Stimulated activated CD8-positive, alpha-beta memory T cell treated with anti-CD3 and anti-CD28 coated beads, Interleukin-4, amount 100 ng/mL, for 48 hours (primary cell): ENCODE results near the gene ZSCAN5B.
A peak's percentile ranks its signal among the peaks of the same experiment; 100 is the strongest.
"Not testable (repeated sequence)": the region's sequence is repeated elsewhere in the genome, so short reads cannot be mapped to it uniquely, and the experiment has no call there.

Experiments
- DNase-seq: peaks from one replicate; pipeline ENCODE4 v3.0.0-alpha.2; 2020

ZSCAN5B gene

GRCh38 chr19:56175861-56176307 is 21.7 kb downstream of the ZSCAN5B start, which contains the start of gene GALP:
TSS of gene GALP (plus strand) at chr19:56176008. CDS start at chr19:56177109, 1,101 bp downstream.
- DNase-seq: not testable (repeated sequence)

DNA sequence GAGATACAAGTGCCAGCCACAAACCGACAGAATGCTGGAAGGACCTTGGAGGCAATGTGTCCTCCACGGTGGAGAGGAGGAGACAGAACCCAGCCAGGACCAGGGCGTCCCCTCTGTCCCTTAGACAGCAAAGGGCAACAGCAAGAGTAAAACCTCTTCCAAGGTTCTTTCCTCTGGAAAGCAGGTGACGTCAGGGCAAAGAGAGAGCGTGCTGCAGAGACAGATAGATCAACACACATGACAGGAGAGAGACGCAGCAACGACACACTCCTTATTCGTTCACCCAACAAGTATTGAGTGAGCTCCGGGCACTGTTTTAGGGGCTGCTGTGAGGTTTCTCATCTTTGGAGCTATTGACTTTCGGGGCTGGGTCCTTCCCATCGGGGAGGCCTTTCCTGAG is 23.0 kb downstream of the ZSCAN5B start:
- DNase-seq: no peak

DNA sequence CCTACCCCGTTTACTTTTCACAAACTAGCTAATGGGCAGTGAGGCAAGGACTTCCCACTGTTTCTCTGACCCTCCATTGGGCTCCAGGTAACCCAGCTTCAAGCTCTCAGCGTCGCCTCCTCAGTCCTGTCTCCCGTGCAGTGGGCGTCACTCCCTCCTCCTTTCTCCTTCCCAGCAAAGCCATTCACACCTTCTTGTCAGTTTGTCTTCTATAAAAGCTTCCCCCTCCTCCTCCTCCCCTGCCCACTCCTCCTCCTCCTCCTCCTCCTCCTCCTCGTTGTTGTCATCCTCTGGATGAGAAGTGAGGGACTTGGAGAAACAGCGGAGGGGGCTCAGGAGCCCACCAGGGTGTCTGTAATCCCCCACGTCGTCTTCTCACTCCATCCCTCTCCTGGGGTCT is 23.5 kb downstream of the ZSCAN5B start:
- DNase-seq: no peak

GRCh38 chr19:56170261-56170660 is 27.3 kb downstream of the ZSCAN5B start:
- no peak for DNase-seq

GRCh38 chr19:56167064-56167578 is 30.5 kb downstream of the ZSCAN5B start:
- DNase-seq: no peak

DNA sequence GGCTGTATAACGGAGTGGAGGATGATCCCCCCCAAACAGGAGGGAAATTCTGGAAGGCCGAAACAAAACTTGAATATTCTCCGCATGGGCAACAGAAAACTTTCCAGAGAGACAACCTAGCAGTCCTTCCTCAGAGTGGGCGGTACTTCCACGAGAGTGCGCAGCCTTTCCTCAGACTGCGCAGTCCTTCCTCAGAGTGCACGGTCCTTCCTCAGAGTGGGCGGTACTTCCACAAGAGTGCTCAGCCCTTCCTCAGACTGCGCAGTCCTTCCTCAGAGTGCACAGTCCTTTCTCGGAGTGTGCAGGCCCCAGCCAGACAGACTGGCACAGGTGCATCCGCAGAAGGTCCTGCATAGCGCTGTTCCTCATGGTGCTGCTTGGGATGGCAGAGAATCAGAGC is 34.5 kb downstream of the ZSCAN5B start:
- no peak for DNase-seq

DNA sequence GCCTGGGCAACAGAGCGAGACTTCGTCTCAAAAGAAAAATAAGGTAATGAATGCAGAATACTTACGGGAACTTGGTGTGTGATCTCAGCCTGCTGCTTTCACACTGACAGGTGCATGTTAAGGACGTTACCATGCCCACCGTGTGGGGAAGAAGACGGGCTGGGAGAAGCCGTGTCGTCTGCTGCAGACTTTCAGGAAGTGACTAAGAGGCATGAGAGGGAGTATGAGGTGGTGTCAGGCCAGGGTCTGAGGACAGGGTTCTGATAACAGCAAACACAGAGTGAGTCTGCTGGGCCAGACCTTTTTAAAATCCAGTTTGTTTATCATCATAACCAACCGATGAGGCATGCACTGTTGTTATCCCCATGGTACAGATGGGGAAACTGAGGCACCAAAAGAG is 35.3 kb downstream of the ZSCAN5B start:
- DNase-seq: peak; percentile 50

- DNase-seq: no peak
Observed at GRCh38 chr19:56161534-56161933, 36.0 kb downstream of the ZSCAN5B start.

DNA sequence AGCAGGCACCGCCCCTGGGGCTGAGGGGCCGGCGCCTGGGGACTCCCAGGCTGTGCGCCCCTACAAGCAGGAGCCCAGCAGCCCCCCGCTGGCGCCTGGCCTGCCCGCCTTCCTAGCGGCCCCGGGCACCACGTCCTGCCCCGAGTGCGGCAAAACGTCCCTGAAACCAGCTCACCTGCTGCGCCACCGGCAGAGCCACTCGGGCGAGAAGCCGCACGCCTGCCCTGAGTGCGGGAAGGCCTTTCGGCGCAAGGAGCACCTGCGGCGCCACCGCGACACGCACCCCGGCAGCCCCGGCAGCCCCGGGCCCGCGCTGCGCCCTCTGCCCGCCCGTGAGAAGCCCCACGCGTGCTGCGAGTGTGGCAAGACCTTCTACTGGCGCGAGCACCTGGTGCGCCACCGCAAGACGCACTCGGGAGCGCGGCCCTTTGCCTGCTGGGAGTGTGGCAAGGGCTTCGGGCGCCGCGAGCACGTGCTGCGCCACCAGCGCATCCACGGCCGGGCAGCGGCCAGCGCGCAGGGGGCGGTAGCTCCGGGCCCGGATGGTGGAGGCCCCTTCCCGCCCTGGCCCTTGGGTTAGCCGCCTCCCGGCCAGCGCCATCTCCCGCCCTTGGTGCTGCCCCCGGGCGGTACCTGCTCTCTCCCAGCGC is 37.8 kb downstream of the ZSCAN5B start:
- no peak for DNase-seq

DNA sequence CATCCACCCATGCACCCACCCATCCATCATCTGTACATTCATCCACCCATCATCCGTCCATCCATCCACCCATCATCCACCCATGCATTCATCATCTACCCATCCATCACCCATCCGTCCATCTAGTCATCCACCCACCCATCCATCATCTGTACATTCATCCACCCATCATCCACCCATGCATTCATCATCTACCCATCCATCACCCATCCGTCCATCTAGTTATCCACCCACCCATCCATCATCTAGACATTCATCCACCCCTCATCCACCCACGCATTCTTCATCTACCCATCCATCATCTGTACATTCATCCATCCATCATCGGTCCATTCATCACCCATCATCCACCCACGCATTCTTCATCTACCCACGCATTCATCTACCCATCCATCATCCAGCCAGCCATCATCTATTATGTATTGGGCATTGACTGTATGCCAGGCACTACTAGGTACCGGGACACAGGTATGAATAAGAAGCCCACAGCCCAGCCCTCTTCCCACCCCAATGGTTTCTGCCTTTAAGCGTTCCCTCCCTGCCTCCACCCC is 38.5 kb downstream of the ZSCAN5B start:
- DNase-seq: no peak

DNA sequence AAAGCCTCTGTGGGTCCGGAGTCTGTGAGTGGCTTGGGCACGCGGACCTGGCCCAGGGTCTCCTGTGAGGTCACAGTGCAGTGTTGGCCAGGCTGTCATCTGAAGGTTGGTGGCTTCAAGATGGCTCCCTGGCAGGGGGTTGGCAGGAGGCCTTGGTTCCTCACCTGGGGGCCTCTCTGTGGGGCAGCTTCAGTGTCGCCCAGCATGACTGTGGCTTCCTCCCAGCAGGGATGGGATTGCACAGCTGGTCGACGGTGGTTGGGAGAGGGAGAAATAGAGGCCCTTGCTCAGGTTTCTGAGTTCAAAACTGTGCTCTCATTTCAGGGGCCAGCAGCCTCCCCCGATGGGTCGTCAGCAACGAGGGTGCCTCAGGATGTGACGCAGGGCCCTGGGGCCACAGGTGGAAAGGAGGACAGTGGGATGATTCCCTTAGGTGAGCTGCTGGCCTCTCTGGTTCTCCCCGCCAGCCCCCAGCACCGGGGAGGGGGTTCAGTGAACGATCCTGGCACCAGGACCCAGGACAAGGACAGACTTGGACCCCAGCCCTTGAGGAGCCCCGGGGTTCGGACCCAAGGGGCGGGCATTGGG is 39.3 kb downstream of the ZSCAN5B start:
- DNase-seq: no peak

GRCh38 chr19:56156768-56157167 is 40.8 kb downstream of the ZSCAN5B start:
- no peak for DNase-seq

- no peak for DNase-seq
Observed at GRCh38 chr19:56155124-56155687, 42.4 kb downstream of the ZSCAN5B start.

DNA sequence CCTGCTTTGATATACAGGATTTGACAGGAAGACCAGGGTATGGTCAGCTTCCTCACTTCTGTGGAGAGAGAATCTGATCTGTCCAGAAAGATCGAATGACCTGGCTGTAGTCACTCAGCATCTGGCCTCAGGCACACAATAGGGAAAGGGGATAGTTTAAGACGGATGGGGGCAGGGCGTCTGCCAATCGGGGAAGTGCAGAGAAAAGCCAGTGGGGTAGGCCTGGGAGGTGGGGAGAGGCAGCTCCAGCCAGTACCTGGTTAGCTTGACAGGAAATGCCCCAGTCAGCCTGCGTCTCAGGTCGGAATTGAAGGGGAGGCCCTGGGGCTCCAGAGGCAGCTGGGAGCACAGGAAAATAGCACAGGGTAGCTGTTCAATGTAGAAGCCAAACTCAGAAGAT is 44.1 kb downstream of the ZSCAN5B start:
- no peak for DNase-seq

- no peak for DNase-seq
Observed at GRCh38 chr19:56152644-56153043, 44.9 kb downstream of the ZSCAN5B start.

DNA sequence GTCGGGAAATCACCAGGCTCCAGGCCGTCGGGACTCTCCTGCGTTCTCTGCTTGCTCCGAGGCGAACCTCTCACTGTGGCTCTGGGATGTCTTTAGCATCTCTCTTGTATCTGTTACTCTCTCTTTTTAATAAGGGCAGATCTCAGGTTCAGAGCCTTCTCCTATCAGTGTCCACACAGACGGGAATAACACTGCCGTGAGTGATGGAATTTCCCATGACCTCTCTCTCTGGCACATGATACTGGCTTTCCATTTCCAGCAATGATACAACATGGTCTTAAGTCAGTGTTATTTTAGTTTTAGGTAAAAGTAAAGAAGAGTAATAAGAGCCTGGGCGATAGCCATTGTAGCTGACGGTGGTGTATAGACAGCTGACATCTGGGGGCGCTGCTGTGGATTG is 47.2 kb downstream of the ZSCAN5B start:
- DNase-seq: no peak

- no peak for DNase-seq
Observed at GRCh38 chr19:56149656-56150038, 47.9 kb downstream of the ZSCAN5B start.

GRCh38 chr19:56148955-56149655 is 48.5 kb downstream of the ZSCAN5B start:
- DNase-seq: not testable (repeated sequence)

GRCh38 chr19:56148096-56148495 is 49.5 kb downstream of the ZSCAN5B start:
- no peak for DNase-seq

DNA sequence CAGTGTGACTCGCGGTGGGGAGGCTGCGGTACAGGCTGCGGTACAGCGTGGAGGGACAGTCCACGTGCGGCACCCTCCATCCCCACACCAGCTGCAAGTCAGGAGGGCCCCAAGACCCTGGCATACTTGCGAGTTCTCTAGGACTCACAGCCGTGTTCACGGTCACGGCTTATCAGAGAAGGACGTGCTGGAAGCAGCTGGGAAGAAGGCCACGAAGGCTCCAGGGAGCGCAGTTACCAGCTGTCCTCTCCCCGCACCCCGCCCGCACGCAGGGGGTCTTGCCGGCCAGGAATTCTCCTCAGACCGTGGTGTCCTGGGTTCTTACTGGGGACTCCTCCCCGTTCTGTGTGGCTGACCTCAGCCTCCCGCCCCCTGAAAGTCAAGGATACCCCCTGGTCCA is 50.3 kb downstream of the ZSCAN5B start:
- no peak for DNase-seq

DNA sequence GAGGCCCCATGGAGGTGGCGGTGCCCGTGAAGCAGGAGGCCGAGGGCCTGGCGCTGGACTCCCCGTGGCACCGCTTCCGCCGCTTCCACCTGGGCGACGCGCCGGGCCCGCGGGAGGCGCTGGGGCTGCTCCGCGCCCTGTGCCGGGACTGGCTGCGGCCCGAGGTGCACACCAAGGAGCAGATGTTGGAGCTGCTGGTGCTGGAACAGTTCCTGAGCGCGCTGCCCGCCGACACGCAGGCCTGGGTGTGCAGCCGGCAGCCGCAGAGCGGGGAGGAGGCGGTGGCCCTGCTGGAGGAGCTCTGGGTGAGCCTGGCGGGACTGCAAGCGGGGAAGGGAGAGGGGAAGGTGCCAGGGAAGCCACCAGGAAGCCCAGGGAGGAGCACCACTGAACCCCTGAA is 50.7 kb downstream of the ZSCAN5B start:
- DNase-seq: no peak

DNA sequence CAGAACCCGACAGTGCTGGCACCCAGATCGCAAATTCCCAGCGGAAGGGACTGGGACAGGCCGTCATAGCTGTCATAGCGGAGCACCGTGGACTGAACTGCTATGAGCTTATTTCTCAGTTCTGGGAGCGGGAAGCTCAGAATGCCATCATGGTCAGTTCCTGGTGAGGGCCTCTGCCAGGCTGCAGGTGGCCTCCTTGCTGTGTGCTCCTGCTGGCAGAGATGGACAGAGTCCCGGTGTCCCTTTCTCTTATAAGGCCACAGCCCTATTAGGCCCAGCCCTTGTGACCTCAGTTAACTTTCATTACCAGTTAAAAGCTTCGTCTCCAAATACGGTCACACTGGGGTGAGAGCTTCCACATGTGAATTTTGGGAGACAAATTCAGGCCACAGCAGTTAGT is 51.9 kb downstream of the ZSCAN5B start:
- no peak for DNase-seq

DNA sequence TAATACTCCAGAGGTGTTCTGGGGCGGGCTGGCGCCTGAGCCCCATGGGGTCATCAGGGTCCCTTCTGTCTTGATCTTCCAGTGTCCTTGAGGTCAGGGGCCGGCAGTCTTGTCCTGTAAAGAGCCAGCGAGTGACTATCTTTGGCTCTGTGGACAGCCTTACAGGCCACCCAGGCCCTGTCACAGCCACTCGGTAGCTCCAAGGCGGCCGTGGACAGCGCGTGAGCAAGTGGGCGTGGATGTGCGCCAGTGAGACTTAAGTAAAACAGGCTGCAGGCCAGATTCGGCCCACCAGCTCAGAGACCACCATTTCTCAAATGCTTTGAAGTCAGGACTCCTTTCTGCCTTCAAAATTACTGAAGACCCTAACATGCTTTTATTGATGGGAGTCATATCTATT is 52.8 kb downstream of the ZSCAN5B start:
- DNase-seq: no peak
